Stimulated activated effector memory CD8-positive, alpha-beta T cell treated with anti-CD3 and anti-CD28 coated beads, Interleukin-12 subunit alpha, Interleukin-12 subunit beta, amount 100 ng/mL, for 72 hours (primary cell): ENCODE data around the gene GTF2F1.
A peak's percentile ranks its signal among the peaks of the same experiment; 100 is the strongest.

Experiments
- ATAC-seq: fragments of 150-1000 bp; cut with Tn5 transposase; 2 replicates; pipeline ENCODE4 v1.10.0; 2021
- DNase-seq, 2 donors: peaks; one replicate each; pipeline ENCODE4 v3.0.0; 2021 to 2022; ENCODE audit warnings: low spot score in 2 of 2
- H3K27ac Mint-ChIP-seq: one replicate; pipeline ENCODE4 v1.8.0; 2022; ENCODE audit warnings: mild to moderate bottlenecking, mixed read lengths
- H3K36me3 Mint-ChIP-seq: one replicate; pipeline ENCODE4 v1.8.0; 2022; ENCODE audit warnings: mild to moderate bottlenecking, mixed read lengths
- H3K4me1 Mint-ChIP-seq: one replicate; pipeline ENCODE4 v1.8.0; 2022; ENCODE audit warnings: mixed read lengths
- H3K4me3 Mint-ChIP-seq: one replicate; pipeline ENCODE4 v1.8.0; 2022; ENCODE audit warnings: mild to moderate bottlenecking, mixed read lengths
- H3K9me3 Mint-ChIP-seq: one replicate; pipeline ENCODE4 v1.8.0; 2022; ENCODE audit warnings: mixed read lengths

The GTF2F1 gene

GRCh38 chr19:6424195-6424938, 31.4 kb upstream of the GTF2F1 start, which contains the start of gene KHSRP:
TSS of gene KHSRP (minus strand) at chr19:6424811. CDS start at chr19:6424701, 110 bp downstream.
- peaks cover 46% of the 10 kb centered on the region for H3K4me1 Mint-ChIP-seq
- DNase-seq, result no peak

GRCh38 chr19:6423499-6424194, 30.7 kb upstream of the GTF2F1 start:
- H3K4me1 Mint-ChIP-seq, result peaks cover 45% of the 10 kb centered on the region
- DNase-seq, result peak; percentile 17 to 72
- H3K9me3 Mint-ChIP-seq, result no peaks in the 10 kb centered on the region

More at GRCh38 chr19:6424195-6424938, 31.4 kb upstream of the GTF2F1 start, which contains the start of gene KHSRP:
- Mint-ChIP-seq H3K27ac (peak within 1 kb of the TSS; percentile 86), H3K9me3 (no peaks in the 10 kb centered on the region), H3K4me3 (peak within 1 kb of the TSS; percentile 88), H3K36me3 (peaks cover 60% of the 10 kb centered on the region)
- ATAC-seq, result no peak

GRCh38 chr19:6421075-6422014, 28.4 kb upstream of the GTF2F1 start:
- Mint-ChIP-seq H3K4me3 (no peak overlapping the region), H3K9me3 (no peaks in the 10 kb centered on the region), H3K4me1 (peaks cover 45% of the 10 kb centered on the region), H3K27ac (peak overlapping the region; percentile 75), H3K36me3 (peaks cover 91% of the 10 kb centered on the region)
- ATAC-seq (no peak), DNase-seq (no peak)

More at GRCh38 chr19:6423499-6424194, 30.7 kb upstream of the GTF2F1 start:
- peaks cover 68% of the 10 kb centered on the region for H3K36me3 Mint-ChIP-seq
- peak overlapping the region; percentile 88 for H3K4me3 Mint-ChIP-seq
- no peak for ATAC-seq
- H3K27ac Mint-ChIP-seq, result peak overlapping the region; percentile 86

- peaks cover 100% of the 10 kb centered on the region for H3K36me3 Mint-ChIP-seq
- peaks cover 28% of the 10 kb centered on the region for H3K4me1 Mint-ChIP-seq
- peak overlapping the region; percentile 56 for H3K27ac Mint-ChIP-seq
- DNase-seq (no peak), ATAC-seq (no peak)
- no peak overlapping the region for H3K4me3 Mint-ChIP-seq
- H3K9me3 Mint-ChIP-seq, result no peaks in the 10 kb centered on the region
These were observed 25.6 kb upstream of the GTF2F1 start for GRCh38 chr19:6418562-6418932.

- peaks cover 22% of the 10 kb centered on the region for H3K4me1 Mint-ChIP-seq
- H3K4me3 Mint-ChIP-seq, result no peak overlapping the region
- no peak overlapping the region for H3K27ac Mint-ChIP-seq
- DNase-seq (no peak), ATAC-seq (no peak)
- H3K36me3 Mint-ChIP-seq, result peaks cover 100% of the 10 kb centered on the region
- no peaks in the 10 kb centered on the region for H3K9me3 Mint-ChIP-seq
These were observed 25.0 kb upstream of the GTF2F1 start for GRCh38 chr19:6417713-6418561.

- H3K36me3 Mint-ChIP-seq, result peaks cover 99% of the 10 kb centered on the region
- no peak for DNase-seq
- no peak for ATAC-seq
- H3K4me3 Mint-ChIP-seq, result no peak overlapping the region
- peaks cover 11% of the 10 kb centered on the region for H3K4me1 Mint-ChIP-seq
- peak overlapping the region; percentile 40 for H3K27ac Mint-ChIP-seq
- H3K9me3 Mint-ChIP-seq, result no peaks in the 10 kb centered on the region
These were observed 23.9 kb upstream of the GTF2F1 start for GRCh38 chr19:6416658-6417405.

- no peaks in the 10 kb centered on the region for H3K9me3 Mint-ChIP-seq
- peaks cover 87% of the 10 kb centered on the region for H3K36me3 Mint-ChIP-seq
- H3K27ac Mint-ChIP-seq, result no peak overlapping the region
- DNase-seq, result no peak
- peaks cover 2% of the 10 kb centered on the region for H3K4me1 Mint-ChIP-seq
- H3K4me3 Mint-ChIP-seq, result no peak overlapping the region
- no peak for ATAC-seq
These were observed 22.7 kb upstream of the GTF2F1 start for GRCh38 chr19:6415591-6416190.

GRCh38 chr19:6414793-6415590, 22.0 kb upstream of the GTF2F1 start:
- no peaks in the 10 kb centered on the region for H3K4me1 Mint-ChIP-seq
- ATAC-seq (no peak), DNase-seq (no peak)
- no peaks in the 10 kb centered on the region for H3K9me3 Mint-ChIP-seq
- no peak overlapping the region for H3K4me3 Mint-ChIP-seq
- peaks cover 80% of the 10 kb centered on the region for H3K36me3 Mint-ChIP-seq
- no peak overlapping the region for H3K27ac Mint-ChIP-seq

GRCh38 chr19:6413721-6414643, 21.0 kb upstream of the GTF2F1 start:
- no peaks in the 10 kb centered on the region for H3K4me1 Mint-ChIP-seq
- H3K9me3 Mint-ChIP-seq, result no peaks in the 10 kb centered on the region
- peaks cover 70% of the 10 kb centered on the region for H3K36me3 Mint-ChIP-seq
- ATAC-seq (no peak), DNase-seq (no peak)
- no peak overlapping the region for H3K4me3 Mint-ChIP-seq
- no peak overlapping the region for H3K27ac Mint-ChIP-seq

GRCh38 chr19:6413291-6413690, 20.3 kb upstream of the GTF2F1 start:
- DNase-seq (no peak), ATAC-seq (no peak)
- no peaks in the 10 kb centered on the region for H3K9me3 Mint-ChIP-seq
- no peak overlapping the region for H3K4me3 Mint-ChIP-seq
- peaks cover 63% of the 10 kb centered on the region for H3K36me3 Mint-ChIP-seq
- H3K27ac Mint-ChIP-seq, result no peak overlapping the region
- H3K4me1 Mint-ChIP-seq, result no peaks in the 10 kb centered on the region

GRCh38 chr19:6412447-6413091, 19.6 kb upstream of the GTF2F1 start:
- Mint-ChIP-seq H3K4me3 (no peak overlapping the region), H3K27ac (no peak overlapping the region), H3K4me1 (no peaks in the 10 kb centered on the region), H3K9me3 (no peaks in the 10 kb centered on the region), H3K36me3 (peaks cover 56% of the 10 kb centered on the region)
- ATAC-seq (peak; percentile 76), DNase-seq (peak; percentile 42 to 63)

GRCh38 chr19:6412061-6412446, 19.1 kb upstream of the GTF2F1 start:
- DNase-seq, result no peak
- H3K9me3 Mint-ChIP-seq, result no peaks in the 10 kb centered on the region
- H3K27ac Mint-ChIP-seq, result no peak overlapping the region
- peak; percentile 15 for ATAC-seq
- H3K36me3 Mint-ChIP-seq, result peaks cover 51% of the 10 kb centered on the region
- no peaks in the 10 kb centered on the region for H3K4me1 Mint-ChIP-seq
- no peak overlapping the region for H3K4me3 Mint-ChIP-seq
